ENCODE results near the gene SLC39A11.
A peak's percentile ranks its signal among the peaks of the same experiment; 100 is the strongest.

The SLC39A11 gene

DNA sequence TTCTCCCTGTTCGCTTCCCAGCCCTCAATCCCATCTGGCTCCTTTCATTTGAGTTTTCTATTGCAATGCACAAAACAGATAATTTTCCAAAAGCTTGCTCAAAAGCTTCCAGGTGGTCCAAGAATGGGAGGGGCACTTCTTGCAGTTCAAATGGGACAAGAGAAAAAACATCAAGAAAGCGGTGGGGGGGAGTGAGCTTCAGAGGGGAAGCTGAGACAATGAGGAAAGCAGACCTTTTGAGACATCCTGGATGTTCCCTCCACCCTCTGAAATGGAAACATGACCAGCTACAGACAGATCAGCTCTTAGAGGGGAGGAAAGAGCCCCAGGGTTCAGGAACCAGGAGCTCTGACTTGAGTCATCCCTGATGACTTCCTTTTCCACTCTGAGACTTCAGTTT is 368.2 kb downstream of the SLC39A11 start:
- Mint-ChIP-seq H3K4me1 (peaks cover 63% of the 10 kb centered on the region), H3K4me3 (no peak overlapping the region), H3K27me3 (ENCODE audit: low read depth, poor library complexity) (peaks cover 5% of the 10 kb centered on the region), H3K36me3 (ENCODE audit: low read depth) (no peaks in the 10 kb centered on the region), H3K9me3 (no peaks in the 10 kb centered on the region), H3K27ac (no peak overlapping the region)
- TF ChIP-seq CTCF (IDR thresholded peaks at IDR 0.05) = no peak
- DNase-seq = no peak

DNA sequence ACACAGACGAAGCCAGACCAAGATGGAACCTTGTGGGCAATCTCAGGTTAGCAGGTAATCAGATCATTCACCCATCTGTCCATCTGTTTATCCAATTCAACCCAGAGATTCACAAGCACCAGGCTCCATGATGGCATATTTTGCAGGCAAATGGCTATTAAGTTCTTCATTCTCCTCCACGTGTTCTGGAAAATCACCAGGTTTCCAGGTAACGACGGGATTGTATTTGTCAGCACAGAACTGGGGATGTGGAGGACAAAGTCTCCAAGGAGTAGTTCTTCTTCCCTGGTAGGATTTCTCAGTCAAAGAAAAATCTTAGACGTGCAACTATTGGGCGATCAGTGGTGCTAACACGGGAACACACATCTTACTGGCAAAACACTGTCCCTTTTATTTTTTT is 368.8 kb downstream of the SLC39A11 start:
- no peak for TF ChIP-seq CTCF (IDR thresholded peaks at IDR 0.05)
- H3K4me3 Mint-ChIP-seq = no peak overlapping the region
- H3K9me3 Mint-ChIP-seq = no peaks in the 10 kb centered on the region
- H3K4me1 Mint-ChIP-seq = peaks cover 66% of the 10 kb centered on the region
- no peak for DNase-seq
- H3K27ac Mint-ChIP-seq = no peak overlapping the region
- H3K27me3 Mint-ChIP-seq (ENCODE audit: low read depth, poor library complexity) = peaks cover 7% of the 10 kb centered on the region
- no peaks in the 10 kb centered on the region for H3K36me3 Mint-ChIP-seq (ENCODE audit: low read depth)

DNA sequence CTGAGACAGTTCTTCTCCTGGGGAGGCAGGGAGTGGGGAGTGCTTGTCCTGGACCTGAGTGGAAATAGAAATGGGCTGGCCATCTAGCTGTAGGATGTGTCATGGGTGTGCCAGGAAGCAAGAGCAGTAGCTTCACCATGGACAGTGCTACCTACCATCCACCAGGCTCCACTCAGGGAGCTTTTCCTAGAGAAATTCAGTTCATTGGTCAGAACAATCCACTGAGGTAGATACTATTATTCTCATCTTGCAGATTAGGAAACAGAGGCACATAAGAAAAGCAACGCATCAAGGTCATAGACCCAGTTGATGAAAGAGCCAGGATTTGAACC is 372.0 kb downstream of the SLC39A11 start:
- Mint-ChIP-seq H3K9me3 (no peaks in the 10 kb centered on the region), H3K4me3 (no peak overlapping the region), H3K36me3 (ENCODE audit: low read depth) (no peaks in the 10 kb centered on the region), H3K27ac (no peak overlapping the region), H3K4me1 (peaks cover 57% of the 10 kb centered on the region), H3K27me3 (ENCODE audit: low read depth, poor library complexity) (peaks cover 11% of the 10 kb centered on the region)
- TF ChIP-seq CTCF (IDR thresholded peaks at IDR 0.05) = no peak
- DNase-seq = no peak

- Mint-ChIP-seq H3K27me3 (ENCODE audit: low read depth, poor library complexity) (peaks cover 11% of the 10 kb centered on the region), H3K9me3 (no peaks in the 10 kb centered on the region), H3K36me3 (ENCODE audit: low read depth) (no peaks in the 10 kb centered on the region), H3K4me3 (no peak overlapping the region), H3K27ac (peak overlapping the region; percentile 57), H3K4me1 (peaks cover 53% of the 10 kb centered on the region)
- no peak for DNase-seq
- no peak for TF ChIP-seq CTCF (IDR thresholded peaks at IDR 0.05)
Measured at GRCh38 chr17:72719578-72720493, 372.7 kb downstream of the SLC39A11 start.

- H3K4me1 Mint-ChIP-seq = peaks cover 47% of the 10 kb centered on the region
- no peak for TF ChIP-seq CTCF (IDR thresholded peaks at IDR 0.05)
- H3K4me3 Mint-ChIP-seq = no peak overlapping the region
- H3K27me3 Mint-ChIP-seq (ENCODE audit: low read depth, poor library complexity) = peaks cover 11% of the 10 kb centered on the region
- H3K9me3 Mint-ChIP-seq = no peaks in the 10 kb centered on the region
- no peak for DNase-seq
- no peaks in the 10 kb centered on the region for H3K36me3 Mint-ChIP-seq (ENCODE audit: low read depth)
- peak overlapping the region; percentile 57 for H3K27ac Mint-ChIP-seq
Measured at GRCh38 chr17:72719206-72719577, 373.3 kb downstream of the SLC39A11 start.

- peaks cover 33% of the 10 kb centered on the region for H3K4me1 Mint-ChIP-seq
- no peak overlapping the region for H3K27ac Mint-ChIP-seq
- peaks cover 11% of the 10 kb centered on the region for H3K27me3 Mint-ChIP-seq (ENCODE audit: low read depth, poor library complexity)
Measured at GRCh38 chr17:72717676-72718075, 374.8 kb downstream of the SLC39A11 start.

More at GRCh38 chr17:72717676-72718075, 374.8 kb downstream of the SLC39A11 start:
- TF ChIP-seq CTCF (IDR thresholded peaks at IDR 0.05) = no peak
- no peak overlapping the region for H3K4me3 Mint-ChIP-seq
- no peaks in the 10 kb centered on the region for H3K36me3 Mint-ChIP-seq (ENCODE audit: low read depth)
- H3K9me3 Mint-ChIP-seq = no peaks in the 10 kb centered on the region
- DNase-seq = no peak
